HG03469 (cell line): Measurements from ENCODE around the gene ANKRD33B.

Experiments used
- ATAC-seq: cut with Tn5 transposase; IDR thresholded peaks from one replicate; pipeline ENCODE4 v1.9.1; 2021; ENCODE audit warnings: mild to moderate bottlenecking, moderate library complexity, moderate number of reproducible peaks; ENCODE audit not compliant: unreplicated experiment

Gene ANKRD33B

GRCh38 chr5:10577371-10578292, 13.8 kb downstream of the ANKRD33B start:
- peak; percentile 29 for ATAC-seq

- ATAC-seq = no peak
These were observed 14.4 kb downstream of the ANKRD33B start for GRCh38 chr5:10578293-10578665.

- peak; percentile 31 for ATAC-seq
These were observed 15.0 kb downstream of the ANKRD33B start for GRCh38 chr5:10578869-10579268.

GRCh38 chr5:10579536-10580521, 16.0 kb downstream of the ANKRD33B start:
- ATAC-seq = peak; percentile 33

GRCh38 chr5:10580531-10581423, 16.9 kb downstream of the ANKRD33B start:
- ATAC-seq = no peak

GRCh38 chr5:10581424-10581748, 17.5 kb downstream of the ANKRD33B start:
- no peak for ATAC-seq

GRCh38 chr5:10581867-10582511, 18.1 kb downstream of the ANKRD33B start:
- no peak for ATAC-seq

GRCh38 chr5:10582512-10582897, 18.6 kb downstream of the ANKRD33B start:
- ATAC-seq = no peak

GRCh38 chr5:10583663-10584572, 20.0 kb downstream of the ANKRD33B start:
- ATAC-seq = no peak

- ATAC-seq = no peak
These were observed 21.0 kb downstream of the ANKRD33B start for GRCh38 chr5:10584714-10585517.

- no peak for ATAC-seq
These were observed 21.6 kb downstream of the ANKRD33B start for GRCh38 chr5:10585518-10585915.

GRCh38 chr5:10586008-10586407, 22.1 kb downstream of the ANKRD33B start:
- no peak for ATAC-seq

GRCh38 chr5:10586555-10586954, 22.7 kb downstream of the ANKRD33B start:
- ATAC-seq = no peak

GRCh38 chr5:10588109-10588775, 24.4 kb downstream of the ANKRD33B start:
- ATAC-seq = no peak

- no peak for ATAC-seq
These were observed 25.0 kb downstream of the ANKRD33B start for GRCh38 chr5:10588779-10589447.

- no peak for ATAC-seq
These were observed 26.5 kb downstream of the ANKRD33B start for GRCh38 chr5:10590226-10590999.
